ENCODE measurements around the gene MYZAP. TPM values are rescaled to one million over a fixed set of nuclear protein-coding genes. Genes with fewer than 3 reads are reported as not detected.

The MYZAP gene
- total RNA-seq, 2 donors from 2014 or later = not detected

DNA sequence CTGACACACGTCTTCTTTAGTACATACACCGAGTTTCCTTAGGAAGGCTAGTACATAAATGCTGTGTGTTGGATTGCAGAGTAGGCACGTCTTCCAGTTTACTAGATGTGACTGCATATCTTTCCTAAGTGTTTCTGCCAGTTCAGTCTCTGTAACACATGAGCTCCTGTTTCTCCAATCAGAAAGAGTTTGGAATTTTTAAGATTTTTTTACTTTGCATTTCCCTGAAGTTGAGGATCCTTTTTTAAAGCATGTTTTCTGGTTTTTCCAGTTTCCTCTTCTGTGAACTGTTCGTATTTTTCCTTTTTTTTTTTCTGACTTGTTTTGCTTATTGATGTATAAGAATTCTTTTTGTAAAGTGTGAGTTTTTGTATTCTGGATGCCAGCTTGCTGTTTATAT, 107.3 kb downstream of the MYZAP start:
- Mint-ChIP-seq H3K9me3 (no peaks in the 10 kb centered on the region), H3K4me3 (no peak overlapping the region), H3K36me3 (no peaks in the 10 kb centered on the region), H3K4me1 (ENCODE audit: low read depth in 2 of 2) (no peaks in the 10 kb centered on the region), H3K27me3 (peaks cover 39 to 65% of the 10 kb centered on the region in 2 donors), H3K27ac (no peak overlapping the region)
- DNase-seq (ENCODE audit: low spot score) (no peak), ATAC-seq (no peak)

DNA sequence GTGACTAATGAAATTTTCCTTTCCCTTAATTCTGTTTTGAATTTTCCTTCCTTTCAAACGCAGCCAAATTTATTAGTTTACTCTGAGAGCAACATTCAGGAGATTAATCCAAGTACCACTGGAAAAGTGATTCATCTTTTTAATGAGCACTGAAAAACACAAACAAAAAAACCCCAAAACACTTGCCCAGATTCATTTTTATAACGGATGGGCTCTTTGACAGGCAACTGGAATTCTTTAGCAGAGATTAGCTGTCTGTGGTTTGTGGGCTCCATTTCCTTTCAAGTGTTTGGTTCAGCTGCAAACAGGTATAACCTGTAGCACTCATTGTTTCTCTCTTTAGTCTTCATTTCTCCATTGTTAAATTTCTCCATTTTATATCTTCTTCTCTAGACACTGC, 111.7 kb downstream of the MYZAP start:
- Mint-ChIP-seq H3K4me1 (ENCODE audit: low read depth in 2 of 2) (peaks cover 12 to 14% of the 10 kb centered on the region in 2 donors), H3K27ac (no peak overlapping the region)

DNA sequence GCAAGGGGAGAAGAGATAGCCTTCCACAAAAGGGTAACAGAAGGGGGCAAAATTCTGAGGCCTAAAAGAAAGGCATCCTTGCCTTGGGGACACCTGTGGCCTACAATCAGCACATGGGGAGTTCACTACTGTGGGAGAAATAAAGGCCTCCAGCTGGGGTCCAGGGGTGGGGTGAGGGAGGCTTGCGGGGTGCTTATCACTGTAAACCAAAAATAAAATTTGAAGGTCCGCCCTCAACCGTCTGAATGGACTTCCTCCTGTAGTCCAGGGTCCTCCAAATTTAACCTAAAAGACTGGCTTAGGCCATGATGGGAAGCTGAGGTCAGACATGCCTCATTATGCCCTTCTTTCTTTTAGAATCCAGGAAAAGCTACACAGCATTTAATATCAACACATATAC, 112.7 kb downstream of the MYZAP start:
- Mint-ChIP-seq H3K4me1 (ENCODE audit: low read depth in 2 of 2) (peaks cover 14 to 24% of the 10 kb centered on the region in 2 donors), H3K27me3 (peaks cover 29 to 36% of the 10 kb centered on the region in 2 donors), H3K4me3 (no peak overlapping the region), H3K9me3 (no peaks in the 10 kb centered on the region), H3K27ac (no peak overlapping the region), H3K36me3 (peaks cover 14% of the 10 kb centered on the region)
- no peak for DNase-seq (ENCODE audit: low spot score)
- no peak for ATAC-seq

More for the DNA sequence above, 111.7 kb downstream of the MYZAP start:
- peaks cover 6% of the 10 kb centered on the region for H3K36me3 Mint-ChIP-seq
- no peaks in the 10 kb centered on the region for H3K9me3 Mint-ChIP-seq
- ATAC-seq (no peak), DNase-seq (ENCODE audit: low spot score) (no peak)
- H3K27me3 Mint-ChIP-seq = peaks cover 31 to 45% of the 10 kb centered on the region in 2 donors
- no peak overlapping the region for H3K4me3 Mint-ChIP-seq

DNA sequence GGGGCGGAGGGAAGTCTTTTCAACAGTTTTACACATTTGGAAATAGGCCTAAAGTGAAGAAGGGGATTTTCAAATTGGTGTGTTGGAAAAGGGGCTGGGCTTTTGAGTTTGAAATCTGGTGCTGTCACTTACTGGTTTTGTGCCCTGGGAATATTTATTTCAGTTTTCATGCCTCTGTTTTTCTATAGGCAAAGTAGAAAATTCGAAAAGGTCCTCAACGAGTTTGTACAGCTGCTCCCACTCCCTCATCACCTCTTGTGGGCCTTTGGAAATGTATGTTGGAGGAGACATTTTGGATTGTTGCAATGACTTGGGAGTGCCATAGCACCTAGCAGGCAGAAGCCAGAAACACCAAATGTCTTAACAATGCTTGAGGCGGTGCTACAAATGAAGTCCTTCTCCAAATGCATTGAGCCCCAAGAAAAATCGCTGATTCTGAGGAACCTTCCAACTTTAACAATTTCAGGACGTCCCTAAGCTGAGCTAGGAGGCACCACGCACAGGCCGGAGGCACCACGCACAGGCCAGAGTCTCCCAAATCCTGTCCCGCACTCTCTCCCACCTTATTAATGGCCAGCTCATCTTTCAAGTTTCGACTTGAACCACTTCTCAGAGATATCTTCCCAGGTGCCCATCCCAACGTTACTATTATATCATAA, 114.2 kb downstream of the MYZAP start:
- DNase-seq (ENCODE audit: low spot score) (no peak), ATAC-seq (peak in 1 of 2 donors; percentile 3)
- Mint-ChIP-seq H3K4me1 (ENCODE audit: low read depth in 2 of 2) (peaks cover 21 to 39% of the 10 kb centered on the region in 2 donors), H3K27me3 (peaks cover 18 to 21% of the 10 kb centered on the region in 2 donors), H3K9me3 (no peaks in the 10 kb centered on the region), H3K36me3 (peaks cover 26% of the 10 kb centered on the region), H3K4me3 (peak overlapping the region; percentile 95), H3K27ac (peak overlapping the region; percentile 81 to 88)

DNA sequence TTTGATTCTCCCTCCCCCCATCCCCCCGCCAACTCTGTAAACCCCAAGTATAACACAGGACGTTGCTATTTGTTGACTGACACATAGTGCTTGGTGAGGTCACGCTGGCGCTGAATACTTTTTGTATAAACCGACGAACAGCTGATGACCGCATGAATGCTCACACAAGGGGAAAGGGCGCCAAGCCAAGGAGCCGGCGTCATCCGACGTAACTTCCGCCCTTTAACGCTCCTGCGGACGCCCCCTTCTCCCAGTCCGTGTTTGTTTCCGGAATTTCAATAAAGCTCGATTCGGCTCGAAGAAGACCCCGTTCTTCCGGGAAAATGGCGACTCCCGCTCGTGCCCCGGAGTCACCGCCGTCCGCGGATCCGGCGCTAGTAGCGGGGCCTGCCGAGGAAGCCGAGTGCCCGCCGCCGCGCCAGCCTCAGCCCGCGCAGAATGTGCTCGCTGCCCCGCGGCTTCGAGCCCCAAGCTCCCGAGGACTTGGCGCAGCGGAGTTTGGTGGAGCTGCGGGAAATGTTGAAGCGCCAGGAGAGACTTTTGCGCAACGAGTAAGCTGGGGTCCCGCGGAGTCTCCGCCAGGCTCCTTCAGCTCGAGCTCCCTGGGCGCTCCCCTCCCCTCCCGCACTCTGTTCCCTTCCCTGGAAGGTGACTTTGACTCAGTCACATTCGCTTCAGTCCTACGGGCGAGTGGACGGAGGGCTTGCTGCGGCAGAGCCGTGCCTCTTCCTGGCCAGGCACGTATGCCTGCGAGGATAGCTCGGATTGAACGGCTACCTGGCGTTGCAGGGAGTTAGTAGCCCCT, 114.9 kb downstream of the MYZAP start, which contains the start of gene POLR2M:
POLR2M (plus strand) TSS at position 310 of the 805 bp plus-strand sequence; CDS start at position 439, 129 bp downstream.
- Mint-ChIP-seq H3K27ac (peak within 1 kb of the TSS; percentile 81 to 88), H3K4me1 (ENCODE audit: low read depth in 2 of 2) (peaks cover 27 to 46% of the 10 kb centered on the region in 2 donors), H3K36me3 (peaks cover 34% of the 10 kb centered on the region), H3K9me3 (no peaks in the 10 kb centered on the region), H3K4me3 (peak within 1 kb of the TSS; percentile 95), H3K27me3 (peaks cover 14% of the 10 kb centered on the region in 2 donors)
- DNase-seq (ENCODE audit: low spot score) (peak; percentile 93), ATAC-seq (peak; percentile 97 to 98)

- peaks cover 0 to 3% of the 10 kb centered on the region in 2 donors for H3K27me3 Mint-ChIP-seq
- DNase-seq (ENCODE audit: low spot score) = no peak
- H3K4me1 Mint-ChIP-seq (ENCODE audit: low read depth in 2 of 2) = peaks cover 35 to 53% of the 10 kb centered on the region in 2 donors
- no peak for ATAC-seq
- H3K36me3 Mint-ChIP-seq = peaks cover 46% of the 10 kb centered on the region
- no peaks in the 10 kb centered on the region for H3K9me3 Mint-ChIP-seq
- peak overlapping the region; percentile 81 to 88 for H3K27ac Mint-ChIP-seq
- peak overlapping the region; percentile 95 for H3K4me3 Mint-ChIP-seq
Measured at GRCh38 chr15:57708047-57708446, 116.3 kb downstream of the MYZAP start.

- Mint-ChIP-seq H3K4me1 (ENCODE audit: low read depth in 2 of 2) (peaks cover 9% of the 10 kb centered on the region in 2 donors), H3K27ac (no peak overlapping the region), H3K27me3 (no peaks in the 10 kb centered on the region), H3K9me3 (no peaks in the 10 kb centered on the region), H3K4me3 (no peak overlapping the region), H3K36me3 (peaks cover 21% of the 10 kb centered on the region)
- DNase-seq (ENCODE audit: low spot score) = no peak
- ATAC-seq = no peak
Measured at GRCh38 chr15:57718309-57718708, 126.6 kb downstream of the MYZAP start.

- Mint-ChIP-seq H3K4me1 (ENCODE audit: low read depth in 2 of 2) (peaks cover 5% of the 10 kb centered on the region in 2 donors), H3K9me3 (no peaks in the 10 kb centered on the region), H3K4me3 (no peak overlapping the region), H3K27ac (no peak overlapping the region), H3K36me3 (peaks cover 12% of the 10 kb centered on the region), H3K27me3 (no peaks in the 10 kb centered on the region)
- DNase-seq (ENCODE audit: low spot score) (no peak), ATAC-seq (no peak)
Measured at GRCh38 chr15:57720867-57721266, 129.2 kb downstream of the MYZAP start.

DNA sequence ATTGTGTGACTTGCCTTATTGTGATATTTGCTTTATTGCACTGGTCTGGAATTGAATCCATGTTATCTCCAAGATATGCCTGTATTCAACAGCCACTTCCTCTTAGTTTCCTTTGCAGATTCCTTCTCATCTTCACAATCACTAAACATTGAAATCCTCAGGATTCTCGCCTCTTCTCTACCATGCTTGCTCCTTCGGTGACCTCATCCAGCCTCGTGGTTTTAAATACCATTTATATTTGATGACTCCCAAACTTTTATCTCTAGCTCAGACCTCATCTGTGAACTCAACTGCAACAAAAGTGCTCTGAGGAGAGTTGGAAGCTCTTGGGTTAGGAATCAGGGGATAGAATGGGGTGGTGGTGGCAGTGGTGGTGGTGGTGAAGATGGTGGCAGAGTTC, 134.7 kb downstream of the MYZAP start:
- Mint-ChIP-seq H3K4me1 (ENCODE audit: low read depth in 2 of 2) (peaks cover 0 to 2% of the 10 kb centered on the region in 2 donors), H3K27me3 (no peaks in the 10 kb centered on the region), H3K36me3 (no peaks in the 10 kb centered on the region), H3K27ac (no peak overlapping the region), H3K9me3 (no peaks in the 10 kb centered on the region), H3K4me3 (no peak overlapping the region)
- no peak for ATAC-seq
- no peak for DNase-seq (ENCODE audit: low spot score)

DNA sequence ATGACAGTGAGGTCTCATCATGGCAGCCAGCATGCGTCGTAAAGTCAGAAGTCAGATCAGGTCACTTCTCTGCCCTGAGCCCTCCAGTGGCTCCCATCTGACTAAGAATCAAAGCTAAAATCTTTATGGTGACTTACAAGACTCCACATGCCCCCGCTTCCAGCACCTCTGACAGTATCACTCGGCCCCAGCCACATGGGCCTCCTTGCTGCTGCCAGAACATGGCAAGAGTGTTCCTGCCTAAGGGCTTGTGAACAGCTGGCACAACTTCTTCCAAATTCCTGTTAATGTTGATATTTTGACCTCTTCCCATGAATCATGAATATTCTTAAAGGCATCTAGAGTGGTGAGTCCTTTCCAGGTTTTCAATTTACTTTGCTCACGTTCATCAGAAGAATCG, 135.3 kb downstream of the MYZAP start:
- H3K27ac Mint-ChIP-seq = no peak overlapping the region

DNA sequence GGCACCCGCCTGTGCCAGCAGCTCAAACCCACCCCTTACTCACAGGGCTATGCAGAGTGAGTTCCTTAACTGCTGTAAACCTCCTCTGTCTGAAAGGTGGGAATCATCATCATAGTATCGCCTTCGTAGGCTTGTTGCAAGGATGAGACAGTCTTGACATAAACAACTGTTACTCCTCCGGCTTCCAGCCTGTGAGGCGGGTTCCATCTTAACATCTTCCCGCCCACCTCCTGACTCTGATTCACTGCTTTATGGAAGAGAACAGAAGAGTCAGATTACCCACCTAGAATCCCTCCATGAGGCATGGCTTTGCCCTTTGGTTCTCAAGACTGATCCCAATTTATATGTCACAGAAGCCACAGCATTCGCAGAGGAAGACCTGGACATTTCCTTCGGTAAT, 136.7 kb downstream of the MYZAP start:
- no peak for ATAC-seq
- Mint-ChIP-seq H3K4me1 (ENCODE audit: low read depth in 2 of 2) (peaks cover 4 to 5% of the 10 kb centered on the region in 2 donors), H3K27me3 (no peaks in the 10 kb centered on the region), H3K4me3 (no peak overlapping the region), H3K27ac (no peak overlapping the region), H3K36me3 (no peaks in the 10 kb centered on the region), H3K9me3 (no peaks in the 10 kb centered on the region)
- DNase-seq (ENCODE audit: low spot score) = no peak

More for the DNA sequence above, 135.3 kb downstream of the MYZAP start:
- ATAC-seq = no peak
- H3K9me3 Mint-ChIP-seq = no peaks in the 10 kb centered on the region
- DNase-seq (ENCODE audit: low spot score) = no peak
- no peak overlapping the region for H3K4me3 Mint-ChIP-seq
- peaks cover 0 to 5% of the 10 kb centered on the region in 2 donors for H3K4me1 Mint-ChIP-seq (ENCODE audit: low read depth in 2 of 2)
- H3K27me3 Mint-ChIP-seq = no peaks in the 10 kb centered on the region
- H3K36me3 Mint-ChIP-seq = no peaks in the 10 kb centered on the region

GRCh38 chr15:57730876-57731275, 139.2 kb downstream of the MYZAP start:
- Mint-ChIP-seq H3K27me3 (no peaks in the 10 kb centered on the region), H3K4me1 (ENCODE audit: low read depth in 2 of 2) (peaks cover 2 to 4% of the 10 kb centered on the region in 2 donors), H3K27ac (no peak overlapping the region), H3K36me3 (no peaks in the 10 kb centered on the region), H3K4me3 (no peak overlapping the region), H3K9me3 (no peaks in the 10 kb centered on the region)
- no peak for ATAC-seq
- DNase-seq (ENCODE audit: low spot score) = no peak

DNA sequence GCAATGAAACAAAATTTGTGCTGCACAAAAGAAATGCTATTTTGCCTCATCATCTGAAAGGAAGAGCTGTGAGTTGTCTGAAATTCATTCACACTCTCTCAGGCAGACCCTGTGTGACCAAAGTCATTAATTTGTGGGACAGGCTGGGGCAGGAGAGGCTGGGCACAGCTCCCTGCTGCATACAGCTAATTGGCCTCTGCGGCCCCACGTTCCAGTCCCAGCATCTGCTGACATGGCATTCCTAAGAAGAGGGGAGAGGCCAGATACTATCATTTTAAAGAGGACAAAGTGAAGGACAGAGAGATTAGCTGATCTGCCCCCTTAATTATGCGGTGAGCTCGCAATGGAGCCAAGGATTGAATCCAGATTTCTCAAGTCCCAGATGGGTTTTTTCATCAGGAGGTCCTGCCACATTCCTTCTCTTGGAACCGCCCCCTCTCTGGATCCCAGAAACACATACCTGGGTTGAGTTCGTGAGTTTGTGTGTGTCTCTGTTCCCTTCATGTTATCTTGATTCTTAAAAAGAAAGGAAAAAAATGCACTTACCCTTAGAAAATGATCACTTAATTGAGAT, 139.9 kb downstream of the MYZAP start:
- ATAC-seq (no peak), DNase-seq (ENCODE audit: low spot score) (no peak)
- Mint-ChIP-seq H3K4me3 (no peak overlapping the region), H3K9me3 (no peaks in the 10 kb centered on the region), H3K36me3 (no peaks in the 10 kb centered on the region), H3K27ac (no peak overlapping the region), H3K4me1 (ENCODE audit: low read depth in 2 of 2) (peaks cover 2 to 4% of the 10 kb centered on the region in 2 donors), H3K27me3 (no peaks in the 10 kb centered on the region)
